Vagina (tissue), 2 donors: Measurements from ENCODE around the gene SPDYC.

Experiments
- POLR2A ChIP-seq, 2 donors: fragments of 450-650 bp; IDR thresholded peaks; one replicate each; pipeline ENCODE4 v1.6.1; 2017; ENCODE audit warnings: antibody characterized with exemption in 2 of 2, mild to moderate bottlenecking in 2 of 2, moderate library complexity in 2 of 2
- POLR2AphosphoS5 ChIP-seq, 2 donors: sonication (generic); formaldehyde crosslinking; IDR thresholded peaks; one replicate each; pipeline ENCODE4 v1.9.0; 2017; ENCODE audit warnings: antibody characterized with exemption in 2 of 2, mild to moderate bottlenecking in 2 of 2, low read depth in 1 of 2; ENCODE audit not compliant: insufficient read depth in 1 of 2
- TF ChIP-seq, protein P1 (sequence below), 3 experiments: fragments of 450-650 bp in 2 of 3; fragments of 200-600 bp in 1 of 3; sonication (generic) in 1 of 3; IDR thresholded peaks; one replicate each; pipeline ENCODE4 v1.5.1; 2017 to 2019; ENCODE audit warnings: antibody characterized with exemption in 3 of 3, mild to moderate bottlenecking in 2 of 3, moderate library complexity in 2 of 3

GRCh38 chr11:65130631-65131416, 39.2 kb upstream of the SPDYC start:
- TF ChIP-seq, protein P1, sequence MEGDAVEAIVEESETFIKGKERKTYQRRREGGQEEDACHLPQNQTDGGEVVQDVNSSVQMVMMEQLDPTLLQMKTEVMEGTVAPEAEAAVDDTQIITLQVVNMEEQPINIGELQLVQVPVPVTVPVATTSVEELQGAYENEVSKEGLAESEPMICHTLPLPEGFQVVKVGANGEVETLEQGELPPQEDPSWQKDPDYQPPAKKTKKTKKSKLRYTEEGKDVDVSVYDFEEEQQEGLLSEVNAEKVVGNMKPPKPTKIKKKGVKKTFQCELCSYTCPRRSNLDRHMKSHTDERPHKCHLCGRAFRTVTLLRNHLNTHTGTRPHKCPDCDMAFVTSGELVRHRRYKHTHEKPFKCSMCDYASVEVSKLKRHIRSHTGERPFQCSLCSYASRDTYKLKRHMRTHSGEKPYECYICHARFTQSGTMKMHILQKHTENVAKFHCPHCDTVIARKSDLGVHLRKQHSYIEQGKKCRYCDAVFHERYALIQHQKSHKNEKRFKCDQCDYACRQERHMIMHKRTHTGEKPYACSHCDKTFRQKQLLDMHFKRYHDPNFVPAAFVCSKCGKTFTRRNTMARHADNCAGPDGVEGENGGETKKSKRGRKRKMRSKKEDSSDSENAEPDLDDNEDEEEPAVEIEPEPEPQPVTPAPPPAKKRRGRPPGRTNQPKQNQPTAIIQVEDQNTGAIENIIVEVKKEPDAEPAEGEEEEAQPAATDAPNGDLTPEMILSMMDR (IDR thresholded peaks at IDR 0.05), result no peak
- no peak for TF ChIP-seq POLR2A (IDR thresholded peaks at IDR 0.05)
- TF ChIP-seq POLR2AphosphoS5 (IDR thresholded peaks at IDR 0.05; ENCODE audit: insufficient read depth in 1 of 2, low read depth in 1 of 2), result no peak
